ENCODE data around the gene THSD4.

DNA sequence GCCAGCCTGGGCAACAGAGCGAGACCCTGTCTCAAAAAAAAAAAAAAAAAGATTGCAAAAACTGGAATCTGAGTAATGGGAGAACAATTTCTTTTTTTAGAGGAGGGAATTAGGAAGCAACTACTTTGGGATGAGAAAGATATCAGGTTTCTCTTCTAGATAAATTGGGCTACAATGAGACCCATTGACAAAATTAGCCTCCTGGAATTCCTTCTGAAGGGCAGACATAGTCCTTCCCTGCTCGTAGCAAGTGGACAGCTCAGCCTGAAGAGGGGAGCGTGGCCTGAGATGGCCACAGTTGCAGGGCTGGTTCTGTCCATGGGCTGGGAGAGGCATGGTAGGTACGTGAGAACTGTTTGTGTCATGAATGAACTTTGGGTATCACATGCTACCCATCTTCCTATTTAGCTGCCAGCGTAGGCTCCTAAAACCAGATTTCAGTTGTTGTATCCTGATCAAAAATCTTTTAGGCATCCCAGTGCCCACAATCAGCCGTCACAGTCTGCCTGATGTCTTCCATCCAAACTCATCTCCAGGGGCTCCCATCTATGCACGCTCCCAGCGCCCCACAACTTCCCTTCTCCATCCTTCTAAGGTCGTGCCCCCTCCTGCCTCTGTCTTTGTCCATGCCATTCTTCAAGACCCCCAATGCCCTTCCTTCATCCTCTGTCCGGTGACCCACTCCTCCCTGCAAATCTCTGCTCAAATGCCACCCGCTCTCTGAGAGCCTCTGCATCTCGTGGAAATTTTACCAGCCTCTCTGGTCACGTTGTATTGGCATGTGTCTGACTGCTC is 603.0 kb downstream of the THSD4 start:
- TF ChIP-seq, protein P1, sequence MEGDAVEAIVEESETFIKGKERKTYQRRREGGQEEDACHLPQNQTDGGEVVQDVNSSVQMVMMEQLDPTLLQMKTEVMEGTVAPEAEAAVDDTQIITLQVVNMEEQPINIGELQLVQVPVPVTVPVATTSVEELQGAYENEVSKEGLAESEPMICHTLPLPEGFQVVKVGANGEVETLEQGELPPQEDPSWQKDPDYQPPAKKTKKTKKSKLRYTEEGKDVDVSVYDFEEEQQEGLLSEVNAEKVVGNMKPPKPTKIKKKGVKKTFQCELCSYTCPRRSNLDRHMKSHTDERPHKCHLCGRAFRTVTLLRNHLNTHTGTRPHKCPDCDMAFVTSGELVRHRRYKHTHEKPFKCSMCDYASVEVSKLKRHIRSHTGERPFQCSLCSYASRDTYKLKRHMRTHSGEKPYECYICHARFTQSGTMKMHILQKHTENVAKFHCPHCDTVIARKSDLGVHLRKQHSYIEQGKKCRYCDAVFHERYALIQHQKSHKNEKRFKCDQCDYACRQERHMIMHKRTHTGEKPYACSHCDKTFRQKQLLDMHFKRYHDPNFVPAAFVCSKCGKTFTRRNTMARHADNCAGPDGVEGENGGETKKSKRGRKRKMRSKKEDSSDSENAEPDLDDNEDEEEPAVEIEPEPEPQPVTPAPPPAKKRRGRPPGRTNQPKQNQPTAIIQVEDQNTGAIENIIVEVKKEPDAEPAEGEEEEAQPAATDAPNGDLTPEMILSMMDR (IDR thresholded peaks at IDR 0.05; ENCODE audit: insufficient read depth, low read depth, low read length), result no peak
- no peak for TF ChIP-seq EZH2 (IDR thresholded peaks at IDR 0.05; ENCODE audit: insufficient read depth, low read length)
